Measurements from ENCODE around the gene EXOC4. TPM values are rescaled to one million over a fixed set of nuclear protein-coding genes. Genes with fewer than 3 reads are reported as not detected.

Gene EXOC4
- polyA plus RNA-seq, 2 donors: 11.1 to 19.0 TPM

GRCh38 chr7:133437544-133437943 lies 184.7 kb downstream of the EXOC4 start:
- Histone ChIP-seq H3K36me3 (ENCODE audit: control insufficient read depth in 2 of 2, insufficient read depth in 2 of 2, low read length in 1 of 2) (no peaks in the 10 kb centered on the region), H3K27ac (ENCODE audit: low read depth in 2 of 2, low read length in 1 of 2) (no peak overlapping the region), H3K9me3 (ENCODE audit: control insufficient read depth in 2 of 2, insufficient read depth in 1 of 2, low read depth in 1 of 2, low read length in 1 of 2) (no peaks in the 10 kb centered on the region), H3K4me3 (ENCODE audit: low read depth in 1 of 2, low read length in 2 of 2) (no peak overlapping the region), H3K4me1 (ENCODE audit: control insufficient read depth in 2 of 2, insufficient read depth in 2 of 2, low read length in 1 of 2) (no peaks in the 10 kb centered on the region), H3K27me3 (ENCODE audit: control insufficient read depth in 1 of 2, insufficient read depth in 2 of 2, low read length in 2 of 2) (no peaks in the 10 kb centered on the region)
- WGBS, 2 donors: 88% methylated on average over 4 of the region's 4 CpGs

- H3K4me3 ChIP-seq (ENCODE audit: low read depth in 1 of 2, low read length in 2 of 2): no peak overlapping the region
- no peaks in the 10 kb centered on the region for H3K36me3 ChIP-seq (ENCODE audit: control insufficient read depth in 2 of 2, insufficient read depth in 2 of 2, low read length in 1 of 2)
- H3K27me3 ChIP-seq (ENCODE audit: control insufficient read depth in 1 of 2, insufficient read depth in 2 of 2, low read length in 2 of 2): no peaks in the 10 kb centered on the region
- no peak overlapping the region for H3K27ac ChIP-seq (ENCODE audit: low read depth in 2 of 2, low read length in 1 of 2)
- H3K4me1 ChIP-seq (ENCODE audit: control insufficient read depth in 2 of 2, insufficient read depth in 2 of 2, low read length in 1 of 2): no peaks in the 10 kb centered on the region
- WGBS, 2 donors: 96 to 97% methylated on average over 3 of the region's 3 CpGs
- H3K9me3 ChIP-seq (ENCODE audit: control insufficient read depth in 2 of 2, insufficient read depth in 1 of 2, low read depth in 1 of 2, low read length in 1 of 2): no peaks in the 10 kb centered on the region
These were observed 189.9 kb downstream of the EXOC4 start for GRCh38 chr7:133442818-133443217.

- H3K4me3 ChIP-seq (ENCODE audit: low read depth in 1 of 2, low read length in 2 of 2): no peak overlapping the region
- H3K9me3 ChIP-seq (ENCODE audit: control insufficient read depth in 2 of 2, insufficient read depth in 1 of 2, low read depth in 1 of 2, low read length in 1 of 2): no peaks in the 10 kb centered on the region
- H3K27me3 ChIP-seq (ENCODE audit: control insufficient read depth in 1 of 2, insufficient read depth in 2 of 2, low read length in 2 of 2): no peaks in the 10 kb centered on the region
- WGBS, 2 donors: 96 to 98% methylated on average over 6 of the region's 6 CpGs
- H3K4me1 ChIP-seq (ENCODE audit: control insufficient read depth in 2 of 2, insufficient read depth in 2 of 2, low read length in 1 of 2): no peaks in the 10 kb centered on the region
- no peaks in the 10 kb centered on the region for H3K36me3 ChIP-seq (ENCODE audit: control insufficient read depth in 2 of 2, insufficient read depth in 2 of 2, low read length in 1 of 2)
- no peak overlapping the region for H3K27ac ChIP-seq (ENCODE audit: low read depth in 2 of 2, low read length in 1 of 2)
These were observed 192.7 kb downstream of the EXOC4 start for GRCh38 chr7:133445617-133446016.

- no peak overlapping the region for H3K4me3 ChIP-seq (ENCODE audit: low read depth in 1 of 2, low read length in 2 of 2)
- 95 to 98% methylated on average over 1 of the region's 1 CpG for WGBS, 2 donors
- no peaks in the 10 kb centered on the region for H3K9me3 ChIP-seq (ENCODE audit: control insufficient read depth in 2 of 2, insufficient read depth in 1 of 2, low read depth in 1 of 2, low read length in 1 of 2)
- H3K4me1 ChIP-seq (ENCODE audit: control insufficient read depth in 2 of 2, insufficient read depth in 2 of 2, low read length in 1 of 2): no peaks in the 10 kb centered on the region
- no peak overlapping the region for H3K27ac ChIP-seq (ENCODE audit: low read depth in 2 of 2, low read length in 1 of 2)
- no peaks in the 10 kb centered on the region for H3K27me3 ChIP-seq (ENCODE audit: control insufficient read depth in 1 of 2, insufficient read depth in 2 of 2, low read length in 2 of 2)
- no peaks in the 10 kb centered on the region for H3K36me3 ChIP-seq (ENCODE audit: control insufficient read depth in 2 of 2, insufficient read depth in 2 of 2, low read length in 1 of 2)
These were observed 195.1 kb downstream of the EXOC4 start for GRCh38 chr7:133448012-133448411.

GRCh38 chr7:133452577-133452976 lies 199.7 kb downstream of the EXOC4 start:
- WGBS, 2 donors: 91 to 93% methylated on average over 2 of the region's 2 CpGs
- H3K27ac ChIP-seq (ENCODE audit: low read depth in 2 of 2, low read length in 1 of 2): no peak overlapping the region
- H3K36me3 ChIP-seq (ENCODE audit: control insufficient read depth in 2 of 2, insufficient read depth in 2 of 2, low read length in 1 of 2): no peaks in the 10 kb centered on the region
- no peaks in the 10 kb centered on the region for H3K9me3 ChIP-seq (ENCODE audit: control insufficient read depth in 2 of 2, insufficient read depth in 1 of 2, low read depth in 1 of 2, low read length in 1 of 2)
- H3K4me1 ChIP-seq (ENCODE audit: control insufficient read depth in 2 of 2, insufficient read depth in 2 of 2, low read length in 1 of 2): no peaks in the 10 kb centered on the region
- H3K4me3 ChIP-seq (ENCODE audit: low read depth in 1 of 2, low read length in 2 of 2): no peak overlapping the region
- H3K27me3 ChIP-seq (ENCODE audit: control insufficient read depth in 1 of 2, insufficient read depth in 2 of 2, low read length in 2 of 2): no peaks in the 10 kb centered on the region

GRCh38 chr7:133458688-133459087 lies 205.8 kb downstream of the EXOC4 start:
- H3K4me3 ChIP-seq (ENCODE audit: low read depth in 1 of 2, low read length in 2 of 2): no peak overlapping the region
- 81 to 95% methylated on average over 2 of the region's 2 CpGs for WGBS, 2 donors
- H3K9me3 ChIP-seq (ENCODE audit: control insufficient read depth in 2 of 2, insufficient read depth in 1 of 2, low read depth in 1 of 2, low read length in 1 of 2): no peaks in the 10 kb centered on the region

GRCh38 chr7:133461421-133461820 lies 208.5 kb downstream of the EXOC4 start:
- 40 to 45% methylated on average over 1 of the region's 1 CpG for WGBS, 2 donors
- Histone ChIP-seq H3K27ac (ENCODE audit: low read depth in 2 of 2, low read length in 1 of 2) (no peak overlapping the region), H3K4me3 (ENCODE audit: low read depth in 1 of 2, low read length in 2 of 2) (no peak overlapping the region)

More at GRCh38 chr7:133458688-133459087, 205.8 kb downstream of the EXOC4 start:
- Histone ChIP-seq H3K27me3 (ENCODE audit: control insufficient read depth in 1 of 2, insufficient read depth in 2 of 2, low read length in 2 of 2) (no peaks in the 10 kb centered on the region), H3K4me1 (ENCODE audit: control insufficient read depth in 2 of 2, insufficient read depth in 2 of 2, low read length in 1 of 2) (no peaks in the 10 kb centered on the region), H3K36me3 (ENCODE audit: control insufficient read depth in 2 of 2, insufficient read depth in 2 of 2, low read length in 1 of 2) (no peaks in the 10 kb centered on the region), H3K27ac (ENCODE audit: low read depth in 2 of 2, low read length in 1 of 2) (no peak overlapping the region)

GRCh38 chr7:133475655-133476054 lies 222.8 kb downstream of the EXOC4 start:
- Histone ChIP-seq H3K4me3 (ENCODE audit: low read depth in 1 of 2, low read length in 2 of 2) (no peak overlapping the region), H3K27ac (ENCODE audit: low read depth in 2 of 2, low read length in 1 of 2) (no peak overlapping the region), H3K4me1 (ENCODE audit: control insufficient read depth in 2 of 2, insufficient read depth in 2 of 2, low read length in 1 of 2) (no peaks in the 10 kb centered on the region), H3K27me3 (ENCODE audit: control insufficient read depth in 1 of 2, insufficient read depth in 2 of 2, low read length in 2 of 2) (no peaks in the 10 kb centered on the region), H3K9me3 (ENCODE audit: control insufficient read depth in 2 of 2, insufficient read depth in 1 of 2, low read depth in 1 of 2, low read length in 1 of 2) (no peaks in the 10 kb centered on the region), H3K36me3 (ENCODE audit: control insufficient read depth in 2 of 2, insufficient read depth in 2 of 2, low read length in 1 of 2) (peaks cover 0 to 3% of the 10 kb centered on the region in 2 donors)

More at GRCh38 chr7:133461421-133461820, 208.5 kb downstream of the EXOC4 start:
- Histone ChIP-seq H3K4me1 (ENCODE audit: control insufficient read depth in 2 of 2, insufficient read depth in 2 of 2, low read length in 1 of 2) (no peaks in the 10 kb centered on the region), H3K27me3 (ENCODE audit: control insufficient read depth in 1 of 2, insufficient read depth in 2 of 2, low read length in 2 of 2) (no peaks in the 10 kb centered on the region), H3K36me3 (ENCODE audit: control insufficient read depth in 2 of 2, insufficient read depth in 2 of 2, low read length in 1 of 2) (no peaks in the 10 kb centered on the region), H3K9me3 (ENCODE audit: control insufficient read depth in 2 of 2, insufficient read depth in 1 of 2, low read depth in 1 of 2, low read length in 1 of 2) (no peaks in the 10 kb centered on the region)

- WGBS, 2 donors: 97 to 100% methylated on average over 2 of the region's 2 CpGs
- no peak overlapping the region for H3K27ac ChIP-seq (ENCODE audit: low read depth in 2 of 2, low read length in 1 of 2)
- H3K9me3 ChIP-seq (ENCODE audit: control insufficient read depth in 2 of 2, insufficient read depth in 1 of 2, low read depth in 1 of 2, low read length in 1 of 2): no peaks in the 10 kb centered on the region
- peaks cover 0 to 5% of the 10 kb centered on the region in 2 donors for H3K36me3 ChIP-seq (ENCODE audit: control insufficient read depth in 2 of 2, insufficient read depth in 2 of 2, low read length in 1 of 2)
- H3K4me3 ChIP-seq (ENCODE audit: low read depth in 1 of 2, low read length in 2 of 2): no peak overlapping the region
- H3K27me3 ChIP-seq (ENCODE audit: control insufficient read depth in 1 of 2, insufficient read depth in 2 of 2, low read length in 2 of 2): no peaks in the 10 kb centered on the region
- no peaks in the 10 kb centered on the region for H3K4me1 ChIP-seq (ENCODE audit: control insufficient read depth in 2 of 2, insufficient read depth in 2 of 2, low read length in 1 of 2)
These were observed 224.9 kb downstream of the EXOC4 start for GRCh38 chr7:133477791-133478190.

GRCh38 chr7:133478591-133479135 lies 225.8 kb downstream of the EXOC4 start:
- Histone ChIP-seq H3K4me1 (ENCODE audit: control insufficient read depth in 2 of 2, insufficient read depth in 2 of 2, low read length in 1 of 2) (no peaks in the 10 kb centered on the region), H3K27me3 (ENCODE audit: control insufficient read depth in 1 of 2, insufficient read depth in 2 of 2, low read length in 2 of 2) (no peaks in the 10 kb centered on the region), H3K9me3 (ENCODE audit: control insufficient read depth in 2 of 2, insufficient read depth in 1 of 2, low read depth in 1 of 2, low read length in 1 of 2) (no peaks in the 10 kb centered on the region), H3K4me3 (ENCODE audit: low read depth in 1 of 2, low read length in 2 of 2) (no peak overlapping the region), H3K27ac (ENCODE audit: low read depth in 2 of 2, low read length in 1 of 2) (no peak overlapping the region), H3K36me3 (ENCODE audit: control insufficient read depth in 2 of 2, insufficient read depth in 2 of 2, low read length in 1 of 2) (peaks cover 0 to 5% of the 10 kb centered on the region in 2 donors)
- 55 to 62% methylated on average over 3 of the region's 3 CpGs for WGBS, 2 donors
